GM12892 (cell line): Measurements from ENCODE around the gene ZFPM1.
A peak's percentile ranks its signal among the peaks of the same experiment; 100 is the strongest.

ENCODE experiments used
- DNase-seq: peaks from one replicate; pipeline ENCODE4 v3.0.0; 2011; ENCODE audit not compliant: insufficient read length
- FAIRE-seq: peaks from 2 replicates; lab custom pipeline; 2011; peaks lifted over from hg19 to GRCh38; lab: Jason Lieb, UNC
- POLR2A ChIP-seq: IDR thresholded peaks from 2 replicates; pipeline ENCODE4 v1.6.1; 2011; ENCODE audit warnings: low read depth, low read length, control low read depth
- POLR2AphosphoS5 ChIP-seq: IDR thresholded peaks from 2 replicates; pipeline ENCODE4 v1.6.1; 2011; ENCODE audit warnings: low read depth, low read length, control low read depth
- TAF1 ChIP-seq: IDR thresholded peaks from 2 replicates; pipeline ENCODE4 v1.6.1; 2011; ENCODE audit warnings: low read depth, mild to moderate bottlenecking, control low read depth, low read length, borderline replicate concordance

Gene ZFPM1

GRCh38 chr16:88531931-88532433 is 78.9 kb downstream of the ZFPM1 start:
- no peak for DNase-seq
- TF ChIP-seq TAF1: no peak
- TF ChIP-seq POLR2AphosphoS5: no peak
- no peak for TF ChIP-seq POLR2A
- no peak for FAIRE-seq

GRCh38 chr16:88532434-88533241 is 79.6 kb downstream of the ZFPM1 start:
- DNase-seq: no peak
- TF ChIP-seq TAF1 (no peak), POLR2A (no peak), POLR2AphosphoS5 (no peak)
- FAIRE-seq: no peak

GRCh38 chr16:88533381-88533917 is 80.4 kb downstream of the ZFPM1 start:
- FAIRE-seq (no peak), DNase-seq (no peak)
- TF ChIP-seq POLR2AphosphoS5 (no peak), TAF1 (no peak), POLR2A (no peak)

- FAIRE-seq (peak; percentile 90), DNase-seq (peak; percentile 95)
- peak; percentile 77; the same call in 1 of the 2 replicates for TF ChIP-seq POLR2A
- 0 out of 2 replicates have a peak, but pooled peaks have one; percentile 18 for TF ChIP-seq POLR2AphosphoS5
- TF ChIP-seq TAF1: no peak
These were observed 81.0 kb downstream of the ZFPM1 start for GRCh38 chr16:88533932-88534637.

- peak; percentile 65 for DNase-seq
- TF ChIP-seq POLR2A (no peak), TAF1 (no peak), POLR2AphosphoS5 (no peak)
- FAIRE-seq: peak; percentile 51
These were observed 81.6 kb downstream of the ZFPM1 start for GRCh38 chr16:88534638-88535190.

GRCh38 chr16:88535191-88535856 is 82.2 kb downstream of the ZFPM1 start:
- DNase-seq: no peak
- no peak for FAIRE-seq
- 0 out of 2 replicates have a peak, but pooled peaks have one; percentile 45 for TF ChIP-seq POLR2A
- TF ChIP-seq TAF1: no peak
- TF ChIP-seq POLR2AphosphoS5: peak; percentile 84

GRCh38 chr16:88535857-88536222 is 82.8 kb downstream of the ZFPM1 start:
- peak; percentile 10; the same call in 1 of the 2 replicates for TF ChIP-seq POLR2A
- TF ChIP-seq POLR2AphosphoS5: no peak
- DNase-seq (no peak), FAIRE-seq (no peak)

- no peak for FAIRE-seq
- no peak for DNase-seq
- TF ChIP-seq POLR2AphosphoS5 (no peak), TAF1 (no peak), POLR2A (no peak)
These were observed 83.4 kb downstream of the ZFPM1 start for GRCh38 chr16:88536510-88536909.

- DNase-seq: no peak
- no peak for FAIRE-seq
- TF ChIP-seq POLR2AphosphoS5: no peak
- TF ChIP-seq TAF1: no peak
- TF ChIP-seq POLR2A: no peak
These were observed 84.1 kb downstream of the ZFPM1 start for GRCh38 chr16:88536971-88537751.

GRCh38 chr16:88537859-88538258 is 84.8 kb downstream of the ZFPM1 start:
- no peak for TF ChIP-seq POLR2AphosphoS5
- no peak for TF ChIP-seq POLR2A
- no peak for TF ChIP-seq TAF1
- FAIRE-seq (no peak), DNase-seq (no peak)

GRCh38 chr16:88538366-88539060 is 85.4 kb downstream of the ZFPM1 start:
- TF ChIP-seq POLR2AphosphoS5: no peak
- TF ChIP-seq POLR2A: no peak
- TF ChIP-seq TAF1: no peak
- no peak for DNase-seq
- no peak for FAIRE-seq
